A673 (cell line): ENCODE measurements around the gene GGA3. TPM values are rescaled to one million over a fixed set of nuclear protein-coding genes. Genes with fewer than 3 reads are reported as not detected.

Experiments used
- BruUV-seq: library from RNA; stranded (reverse); fragments of 400-500 nt; replicated peaks from 2 replicates; lab custom pipeline; 2021; lab: Mats Ljungman, UMichigan
- CTCF ChIA-PET: fragments of 300-600 bp; sonication (Branson Sonifier 250); formaldehyde crosslinking; loops from one replicate; lab custom pipeline; 2022; ENCODE audit warnings: antibody characterized with exemption; lab: Charles Lee
- POLR2A ChIA-PET: fragments of 300-600 bp; sonication (Branson Sonifier 250); formaldehyde crosslinking; loops from one replicate; lab custom pipeline; 2022; ENCODE audit warnings: antibody characterized with exemption; ENCODE audit not compliant: low non-redundant PET; lab: Charles Lee
- DNase-seq: peaks from one replicate; pipeline ENCODE4 v3.0.0-alpha.2; 2015; ENCODE audit warnings: low spot score
- H3K27ac ChIP-seq: fragments of 200-600 bp; sonication (generic); 2 replicates; pipeline ENCODE4 v1.5.1; 2016; ENCODE audit warnings: mixed run types, low read depth, mild to moderate bottlenecking, mixed read lengths, antibody characterized with exemption, low read length; ENCODE audit not compliant: poor library complexity, severe bottlenecking
- H3K27me3 ChIP-seq: fragments of 200-600 bp; sonication (generic); replicated peaks from 2 replicates; pipeline ENCODE4 v1.6.1; 2017; ENCODE audit warnings: mixed run types, low read depth, mild to moderate bottlenecking, mixed read lengths, antibody characterized with exemption, low read length; ENCODE audit not compliant: insufficient read depth, poor library complexity
- H3K36me3 ChIP-seq: fragments of 200-600 bp; sonication (generic); 2 replicates; pipeline ENCODE4 v1.6.1; 2016; ENCODE audit warnings: mixed run types, mild to moderate bottlenecking, mixed read lengths, antibody characterized with exemption, low read length; ENCODE audit not compliant: insufficient read depth, poor library complexity, severe bottlenecking
- H3K4me1 ChIP-seq: fragments of 200-600 bp; sonication (generic); 2 replicates; pipeline ENCODE4 v1.6.1; 2017; ENCODE audit warnings: mixed run types, mild to moderate bottlenecking, mixed read lengths, antibody characterized with exemption, low read length; ENCODE audit not compliant: insufficient read depth, poor library complexity, severe bottlenecking
- H3K4me3 ChIP-seq: fragments of 200-600 bp; sonication (generic); 2 replicates; pipeline ENCODE4 v1.5.1; 2016; ENCODE audit warnings: low read depth, mixed run types, mild to moderate bottlenecking, mixed read lengths, low read length; ENCODE audit not compliant: poor library complexity, severe bottlenecking
- H3K9me3 ChIP-seq: fragments of 200-600 bp; sonication (generic); 2 replicates; pipeline ENCODE4 v1.6.1; 2016; ENCODE audit warnings: mixed run types, low read depth, mild to moderate bottlenecking, mixed read lengths, antibody characterized with exemption, low read length; ENCODE audit not compliant: poor library complexity, severe bottlenecking
- CTCF ChIP-seq: fragments of 300-800, 200-600 bp; sonication (generic); conservative IDR thresholded peaks from 2 replicates; pipeline ENCODE4 v1.5.1; 2017; ENCODE audit warnings: low read depth, mild to moderate bottlenecking, antibody characterized with exemption, low read length, moderate library complexity, mixed read lengths
- EZH2 ChIP-seq: fragments of 200-600 bp; sonication (generic); IDR thresholded peaks from 2 replicates; pipeline ENCODE4 v1.6.1; 2017; ENCODE audit warnings: borderline replicate concordance, low read depth, mild to moderate bottlenecking, mixed read lengths, antibody characterized with exemption, low read length; ENCODE audit not compliant: poor library complexity, severe bottlenecking
- intact Hi-C: fragments of 100-400 bp; cut with micrococcal nuclease; formaldehyde crosslinking; loops from one replicate; pipeline ENCODE4 v1.10.0; 2022; ENCODE audit not compliant: unreplicated experiment
- total RNA-seq: library from RNA; stranded (reverse); gene quantifications from 2 replicates; pipeline ENCODE4 v1.2.3, GENCODE V29; 2021

GGA3 gene
- total RNA-seq, 1 experiment from 2014 or later = 52.7 TPM

- Histone ChIP-seq H3K27me3 (no peaks in the 10 kb centered on the region), H3K4me1 (peaks cover 6% of the 10 kb centered on the region), H3K36me3 (peaks cover 63% of the 10 kb centered on the region), H3K27ac (no peak overlapping the region), H3K9me3 (no peaks in the 10 kb centered on the region), H3K4me3 (no peak overlapping the region)
- POLR2A ChIA-PET = no interaction called here
- CTCF ChIA-PET = no interaction called here
- TF ChIP-seq CTCF (no peak), EZH2 (no peak)
- intact Hi-C loops = no loop called here
- BruUV-seq = no TSS peak
- DNase-seq = no peak
Observed at GRCh38 chr17:75244133-75244866, 17.1 kb downstream of the GGA3 start.

- H3K27ac ChIP-seq = no peak overlapping the region
- DNase-seq = no peak
- ChIA-PET POLR2A (interaction anchor here (0.6 kb wide), 1 partner anchor 13 kb away, joined by 11 read pairs; no protein-coding TSS in a partner anchor), CTCF (interaction anchor here (0.6 kb wide), 1 partner anchor 120 kb away, joined by 4 read pairs; no protein-coding TSS in a partner anchor)
- BruUV-seq = no TSS peak
- TF ChIP-seq CTCF (no peak), EZH2 (no peak)
- no peaks in the 10 kb centered on the region for H3K9me3 ChIP-seq
- H3K36me3 ChIP-seq = peaks cover 79% of the 10 kb centered on the region
- intact Hi-C loops = no loop called here
- peaks cover 6% of the 10 kb centered on the region for H3K4me1 ChIP-seq
- no peak overlapping the region for H3K4me3 ChIP-seq
- no peaks in the 10 kb centered on the region for H3K27me3 ChIP-seq
Observed at GRCh38 chr17:75242461-75243042, 18.9 kb downstream of the GGA3 start.

- Histone ChIP-seq H3K9me3 (no peaks in the 10 kb centered on the region), H3K36me3 (peaks cover 84% of the 10 kb centered on the region), H3K27ac (no peak overlapping the region), H3K27me3 (no peaks in the 10 kb centered on the region), H3K4me3 (no peak overlapping the region), H3K4me1 (peaks cover 6% of the 10 kb centered on the region)
- no peak for DNase-seq
- BruUV-seq = no TSS peak
- intact Hi-C loops = no loop called here
- no peak for TF ChIP-seq CTCF
- no peak for TF ChIP-seq EZH2
- ChIA-PET POLR2A (no interaction called here), CTCF (no interaction called here)
Observed at GRCh38 chr17:75241996-75242460, 19.4 kb downstream of the GGA3 start.
